ENCODE results near the gene TASL.

DNA sequence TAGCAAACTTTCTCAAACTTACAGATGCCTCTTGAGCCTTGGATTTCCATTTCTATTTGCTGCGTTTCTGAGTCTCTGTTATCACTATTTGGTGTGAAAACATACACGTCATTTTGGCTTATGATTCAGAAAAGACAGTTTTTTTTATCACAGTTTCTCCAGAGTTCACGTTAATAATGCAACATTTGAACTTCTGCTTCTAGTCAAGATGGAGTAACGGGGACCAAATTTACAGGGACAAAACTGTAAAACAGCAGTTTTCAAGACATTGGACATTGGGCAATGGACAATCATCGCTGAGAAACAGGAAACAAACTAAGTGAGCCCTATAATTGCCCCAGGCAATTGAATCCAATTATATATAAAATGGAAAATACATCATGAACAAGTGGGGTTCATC lies 36.2 kb upstream of the TASL start:
- TF ChIP-seq POLR2AphosphoS5 (IDR thresholded peaks at IDR 0.05; ENCODE audit: low read depth, low read length) (no peak), POLR2A (IDR thresholded peaks at IDR 0.05; ENCODE audit: low read depth, low read length) (no peak), TAF1 (IDR thresholded peaks at IDR 0.05; ENCODE audit: low read depth, low read length) (no peak)

All from GM12891 (cell line).